Kidney (tissue), 14 donors: ENCODE results near the gene CUL2. TPM values are rescaled to one million over a fixed set of nuclear protein-coding genes. Genes with fewer than 3 reads are reported as not detected.

Experiments
- DNase-seq, 5 donors: peaks; one replicate each; pipeline ENCODE4 v3.0.0-alpha.2; 2013 to 2020
- FAIRE-seq: peaks from 2 replicates; lab custom pipeline; 2012; peaks lifted over from hg19 to GRCh38; lab: Jason Lieb, UNC
- H3K27ac ChIP-seq, 2 donors: one replicate each; pipeline ENCODE4 v1.7.0; 2013; ENCODE audit warnings: low read depth in 2 of 2, low read length in 2 of 2, inconsistent platforms in 1 of 2
- H3K27me3 ChIP-seq: one replicate; pipeline ENCODE4 v1.7.1; 2013; ENCODE audit warnings: low read length, inconsistent platforms; ENCODE audit not compliant: control insufficient read depth, insufficient read depth
- H3K36me3 ChIP-seq, 3 donors: one replicate each; pipeline versions ENCODE4 v1.7.0 to v1.7.1; 2013; ENCODE audit warnings: low read length in 3 of 3, control low read depth in 1 of 3, inconsistent platforms in 1 of 3; ENCODE audit not compliant: insufficient read depth in 3 of 3, control insufficient read depth in 2 of 3
- H3K4me1 ChIP-seq, 3 donors: one replicate each; pipeline versions ENCODE4 v1.7.0 to v1.7.1; 2013; ENCODE audit warnings: low read length in 3 of 3, inconsistent platforms in 1 of 3, low read depth in 1 of 3; ENCODE audit not compliant: control insufficient read depth in 2 of 3, insufficient read depth in 2 of 3
- H3K4me3 ChIP-seq, 3 donors: one replicate each; pipeline versions ENCODE4 v1.7.0 to v1.8.1; 2013; ENCODE audit warnings: low read length in 3 of 3, control low read depth in 1 of 3, inconsistent platforms in 1 of 3
- H3K9ac ChIP-seq, 3 donors: one replicate each; pipeline versions ENCODE4 v1.7.0 to v1.7.1; 2013; ENCODE audit warnings: low read length in 3 of 3, control low read depth in 1 of 3, inconsistent platforms in 1 of 3
- H3K9me3 ChIP-seq, 3 donors: one replicate each; pipeline versions ENCODE4 v1.7.0 to v1.7.1; 2013; ENCODE audit warnings: low read length in 3 of 3, control low read depth in 1 of 3, inconsistent platforms in 1 of 3; ENCODE audit not compliant: control insufficient read depth in 2 of 3, insufficient read depth in 1 of 3
- CTCF ChIP-seq: IDR thresholded peaks from 3 replicates; pipeline ENCODE4 v1.5.1; 2012; ENCODE audit warnings: mild to moderate bottlenecking, moderate library complexity, borderline replicate concordance; ENCODE audit not compliant: insufficient read depth; ENCODE audit errors: extremely low read depth
- intact Hi-C: fragments of 100-400 bp; cut with DNase I; formaldehyde crosslinking; loops from one replicate; pipeline ENCODE4 v1.11.1; 2022
- polyA plus RNA-seq: library from polyadenylated mRNA; stranded (reverse); fragments of 350-450 nt; fragmentation: Illumina TruSeq; extraction: RNeasy Lipid Tissue Mini Kit (QIAGEN cat#74804); gene quantifications from one replicate; pipeline ENCODE4 v1.2.3, GENCODE V29; 2014; ENCODE audit warnings: low read depth, low replicate concordance; ENCODE audit not compliant: insufficient read depth
- total RNA-seq: library from RNA; stranded (reverse); fragmentation: NEBNext Ultra II Directional; extraction: Animal tissue kit (Norgen Biotek cat#: 25700); gene quantifications from one replicate; pipeline ENCODE4 v1.2.1, GENCODE V29; 2021
- donor health status: control.
- donor health status: control.
- donor health status: control.
- donor health status: control.
- donor health status: control.
- donor health status: DM: yes; HTN: yes; CAD: no.
- donor health status: Normal renal cell carcinoma (clear cell type).

Gene CUL2
- total and polyA plus RNA-seq, 2 donors from 2014 or later = 14.5 to 25.9 TPM

- Histone ChIP-seq H3K9ac (no peak overlapping the region), H3K9me3 (no peaks in the 10 kb centered on the region), H3K27ac (no peak overlapping the region), H3K27me3 (no peaks in the 10 kb centered on the region), H3K36me3 (no peaks in the 10 kb centered on the region), H3K4me1 (peaks cover 0 to 3% (median 0%) of the 10 kb centered on the region in 3 donors), H3K4me3 (no peak overlapping the region)
- DNase-seq (no peak), FAIRE-seq (no peak)
- intact Hi-C loops = no loop called here
- no peak for TF ChIP-seq CTCF
Observed at GRCh38 chr10:35133586-35133985, 43.4 kb upstream of the CUL2 start.

GRCh38 chr10:35132727-35133126, 42.6 kb upstream of the CUL2 start:
- FAIRE-seq (no peak), DNase-seq (no peak)
- H3K9me3 ChIP-seq = no peaks in the 10 kb centered on the region
- no peak for TF ChIP-seq CTCF
- H3K9ac ChIP-seq = no peak overlapping the region
- intact Hi-C loops = no loop called here
- H3K36me3 ChIP-seq = no peaks in the 10 kb centered on the region
- no peak overlapping the region for H3K4me3 ChIP-seq
- H3K4me1 ChIP-seq = peaks cover 0 to 3% (median 0%) of the 10 kb centered on the region in 3 donors
- no peaks in the 10 kb centered on the region for H3K27me3 ChIP-seq
- H3K27ac ChIP-seq = no peak overlapping the region

- FAIRE-seq (no peak), DNase-seq (peak in 1 of 5 donors; percentile 16)
- Histone ChIP-seq H3K27ac (no peak overlapping the region), H3K36me3 (no peaks in the 10 kb centered on the region), H3K9ac (no peak overlapping the region), H3K4me1 (peaks cover 0 to 4% (median 3%) of the 10 kb centered on the region in 3 donors), H3K27me3 (no peaks in the 10 kb centered on the region), H3K9me3 (no peaks in the 10 kb centered on the region), H3K4me3 (no peak overlapping the region)
- intact Hi-C loops = no loop called here
- TF ChIP-seq CTCF = no peak
Observed at GRCh38 chr10:35130663-35131062, 40.5 kb upstream of the CUL2 start.

- no peak for TF ChIP-seq CTCF
- Histone ChIP-seq H3K27me3 (no peaks in the 10 kb centered on the region), H3K27ac (no peak overlapping the region), H3K4me3 (no peak overlapping the region), H3K4me1 (peaks cover 0 to 4% (median 3%) of the 10 kb centered on the region in 3 donors), H3K9ac (no peak overlapping the region), H3K9me3 (no peaks in the 10 kb centered on the region), H3K36me3 (no peaks in the 10 kb centered on the region)
- intact Hi-C loops = no loop called here
- FAIRE-seq = no peak
- no peak for DNase-seq
Observed at GRCh38 chr10:35129185-35129674, 39.1 kb upstream of the CUL2 start.
